Neuronal stem cell (in vitro differentiated cells): Measurements from ENCODE around the gene PACS2.

Experiments used
- DNase-seq: peaks from one replicate; pipeline ENCODE4 v3.0.0-alpha.2; 2013; ENCODE audit warnings: low spot score
- H2AFZ ChIP-seq: one replicate; pipeline ENCODE4 v1.6.1; 2013; ENCODE audit warnings: mild to moderate bottlenecking, low read length, inconsistent platforms
- H2AK5ac ChIP-seq: 2 replicates; pipeline ENCODE4 v1.6.1; 2013; ENCODE audit warnings: low read depth, mild to moderate bottlenecking, inconsistent platforms, low read length, moderate library complexity, mixed read lengths
- H2BK120ac ChIP-seq: 2 replicates; pipeline ENCODE4 v1.6.1; 2013; ENCODE audit warnings: low read depth, mild to moderate bottlenecking, inconsistent platforms, low read length, moderate library complexity, mixed read lengths
- H2BK12ac ChIP-seq: one replicate; pipeline ENCODE4 v1.6.1; 2013; ENCODE audit warnings: low read length, inconsistent platforms
- H2BK15ac ChIP-seq: 2 replicates; pipeline ENCODE4 v1.6.1; 2013; ENCODE audit warnings: mild to moderate bottlenecking, low read length, inconsistent platforms, mixed read lengths
- H2BK5ac ChIP-seq: one replicate; pipeline ENCODE4 v1.6.1; 2013; ENCODE audit warnings: inconsistent platforms, mild to moderate bottlenecking, low read length, moderate library complexity
- H3K14ac ChIP-seq: one replicate; pipeline ENCODE4 v1.6.1; 2013; ENCODE audit warnings: low read length, inconsistent platforms
- H3K18ac ChIP-seq: 2 replicates; pipeline ENCODE4 v1.6.1; 2013; ENCODE audit warnings: low read length, inconsistent platforms
- H3K23ac ChIP-seq: 2 replicates; pipeline ENCODE4 v1.6.1; 2013; ENCODE audit warnings: low read depth, mild to moderate bottlenecking, mixed read lengths, low read length, inconsistent platforms; ENCODE audit not compliant: poor library complexity
- H3K27ac ChIP-seq: replicated peaks from 3 replicates; pipeline ENCODE4 v1.5.1; 2013; ENCODE audit warnings: low read length, inconsistent platforms
- H3K27me3 ChIP-seq, 3 experiments: 2 replicates each; pipeline ENCODE4 v1.6.1; 2013; ENCODE audit warnings: low read length in 3 of 3, mild to moderate bottlenecking in 2 of 3, inconsistent platforms in 1 of 3, low read depth in 1 of 3, mixed read lengths in 1 of 3, moderate library complexity in 1 of 3; ENCODE audit not compliant: control insufficient read depth in 3 of 3, insufficient read depth in 3 of 3
- H3K36me3 ChIP-seq, 2 donors: replicated peaks in 1 of 2; 2 replicates each; pipeline ENCODE4 v1.6.1; 2013; ENCODE audit warnings: low read length in 2 of 2; ENCODE audit not compliant: control insufficient read depth in 2 of 2, insufficient read depth in 2 of 2
- H3K4ac ChIP-seq: 2 replicates; pipeline ENCODE4 v1.6.1; 2013; ENCODE audit warnings: inconsistent platforms, mild to moderate bottlenecking, low read length, moderate library complexity
- H3K4me1 ChIP-seq, 2 donors: 1 replicate in 1 of 2; 2 replicates in 1 of 2; pipeline ENCODE4 v1.6.1; 2013; ENCODE audit warnings: low read length in 2 of 2, low read depth in 1 of 2; ENCODE audit not compliant: control insufficient read depth in 2 of 2, insufficient read depth in 1 of 2
- H3K4me2 ChIP-seq: one replicate; pipeline ENCODE4 v1.6.1; 2013; ENCODE audit warnings: mild to moderate bottlenecking, low read length, inconsistent platforms; ENCODE audit not compliant: insufficient read depth, poor library complexity, severe bottlenecking
- H3K4me3 ChIP-seq, 2 donors: 2 replicates each; pipeline ENCODE4 v1.5.1; 2013; ENCODE audit warnings: low read length in 2 of 2, mild to moderate bottlenecking in 2 of 2, inconsistent platforms in 1 of 2, moderate library complexity in 1 of 2
- H3K79me1 ChIP-seq: one replicate; pipeline ENCODE4 v1.6.1; 2013; ENCODE audit warnings: low read depth, mild to moderate bottlenecking, inconsistent platforms, low read length, moderate library complexity
- H3K9ac ChIP-seq: one replicate; pipeline ENCODE4 v1.6.1; 2013; ENCODE audit warnings: mild to moderate bottlenecking, low read depth, low read length, inconsistent platforms; ENCODE audit not compliant: poor library complexity
- H3K9me3 ChIP-seq, 2 donors: replicated peaks in 1 of 2; 2 replicates each; pipeline versions ENCODE3 to v1.6.1; 2013; ENCODE audit warnings: low read length in 2 of 2, mild to moderate bottlenecking in 2 of 2, inconsistent platforms in 1 of 2, low read depth in 1 of 2, mixed read lengths in 1 of 2, moderate library complexity in 1 of 2; ENCODE audit not compliant: control insufficient read depth in 2 of 2, insufficient read depth in 1 of 2
- H4K8ac ChIP-seq: one replicate; pipeline ENCODE4 v1.6.1; 2013; ENCODE audit warnings: low read depth, mild to moderate bottlenecking, inconsistent platforms, low read length, moderate library complexity
- H4K91ac ChIP-seq: one replicate; pipeline ENCODE4 v1.6.1; 2013; ENCODE audit warnings: low read length, low read depth, mild to moderate bottlenecking, inconsistent platforms; ENCODE audit not compliant: poor library complexity
- whole genome bisulfite sequencing, 2 donors: extraction: QIAGEN DNeasy Blood & Tissue Kit; methylation state at CpG; one replicate each; pipeline ENCODE4 v1.1.7; 2013; ENCODE audit warnings: missing lambda C conversion rate in 2 of 2, mixed read lengths in 1 of 2; ENCODE audit not compliant: insufficient read length in 2 of 2, insufficient replicate concordance in 1 of 2; ENCODE audit errors: extremely low coverage in 2 of 2; 5-methylcytosine and 5-hydroxymethylcytosine counted together

The PACS2 gene

DNA sequence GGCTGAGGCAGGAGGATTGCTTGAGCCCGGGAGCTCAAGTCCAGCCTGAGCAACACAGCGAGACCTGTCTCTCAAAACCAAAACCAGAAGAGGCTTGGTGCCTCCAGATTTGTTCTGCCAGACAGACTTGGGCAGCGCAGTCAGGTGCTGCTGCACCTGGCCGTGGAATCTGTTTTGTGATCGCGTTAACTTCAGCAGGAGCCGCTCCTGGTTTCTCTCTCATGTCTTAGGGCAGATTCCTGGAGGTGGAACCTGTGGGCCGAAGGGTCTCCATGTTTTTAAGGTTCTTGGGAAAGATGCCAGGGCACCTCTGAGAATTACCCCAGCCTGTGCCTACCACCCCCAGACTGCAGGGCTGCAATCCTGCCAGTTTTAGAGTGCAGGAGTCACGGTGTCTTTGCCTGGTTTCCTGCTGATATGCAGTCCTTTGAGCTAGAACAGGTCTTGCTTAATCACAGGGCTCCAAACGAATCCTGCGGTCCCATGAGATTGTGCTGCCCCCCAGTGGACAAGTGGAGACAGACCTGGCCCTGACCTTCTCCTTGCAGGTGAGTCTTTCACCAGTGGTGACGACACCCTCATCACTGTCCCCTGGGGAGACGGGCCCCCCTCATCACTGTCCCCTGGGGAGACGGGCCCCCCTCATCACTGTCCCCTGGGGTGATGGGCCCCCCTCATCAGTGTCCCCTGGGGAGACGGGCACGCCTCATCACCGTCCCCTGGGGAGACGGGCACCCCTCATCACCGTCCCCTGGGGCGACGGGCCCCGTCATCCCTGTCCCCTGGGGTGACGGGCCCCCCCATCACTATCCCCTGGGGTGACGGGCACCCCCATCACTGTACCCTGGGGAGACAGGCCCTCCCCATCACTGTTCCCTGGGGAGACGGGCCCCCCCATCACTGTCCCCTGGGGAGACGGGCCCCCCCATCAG, 37.6 kb downstream of the PACS2 start:
- Histone ChIP-seq H3K27me3 (no peaks in the 10 kb centered on the region), H4K8ac (no peak overlapping the region), H2BK120ac (no peak overlapping the region)

DNA sequence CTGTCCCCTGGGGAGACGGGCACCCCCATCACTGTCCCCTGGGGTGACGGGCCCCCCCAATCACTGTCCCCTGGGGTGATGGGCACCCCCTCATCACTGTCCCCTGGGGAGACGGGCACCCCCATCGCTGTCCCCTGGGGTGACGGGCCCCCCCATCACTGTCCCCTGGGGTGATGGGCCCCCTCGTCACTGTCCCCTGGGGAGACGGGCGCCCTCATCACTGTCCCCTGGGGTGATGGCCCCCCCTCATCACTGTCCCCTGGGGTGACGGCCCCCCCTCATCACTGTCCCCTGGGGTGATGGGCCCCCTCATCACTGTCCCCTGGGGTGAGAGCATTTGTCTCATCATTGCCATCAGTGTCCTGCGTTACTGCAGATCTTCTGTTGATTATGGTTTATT, 38.6 kb downstream of the PACS2 start:
- Histone ChIP-seq H2AFZ (no peak overlapping the region), H3K18ac (no peak overlapping the region), H2BK12ac (no peak overlapping the region), H3K9ac (peak overlapping the region; percentile 44), H3K36me3 (peaks cover 0 to 8% of the 10 kb centered on the region in 2 donors), H4K8ac (no peak overlapping the region), H3K14ac (peak overlapping the region; percentile 21), H3K4ac (no peak overlapping the region), H3K9me3 (no peaks in the 10 kb centered on the region), H3K27me3 (no peaks in the 10 kb centered on the region), H3K4me3 (no peak overlapping the region), H2BK5ac (no peak overlapping the region), H2BK15ac (no peak overlapping the region), H4K91ac (no peak overlapping the region), H3K4me1 (peaks cover 0 to 12% of the 10 kb centered on the region in 2 donors), H2BK120ac (no peak overlapping the region), H3K79me1 (peaks cover 4% of the 10 kb centered on the region), H3K23ac (peak overlapping the region; percentile 31), H3K4me2 (no peak overlapping the region), H3K27ac (no peak overlapping the region), H2AK5ac (peak overlapping the region; percentile 81)
- no peak for DNase-seq
- WGBS, 2 donors = no CpG with 5 or more reads among the region's 10 CpGs

More for the DNA sequence above, 37.6 kb downstream of the PACS2 start:
- peak overlapping the region; percentile 56 for H2AK5ac ChIP-seq
- H3K9me3 ChIP-seq = no peaks in the 10 kb centered on the region
- peak overlapping the region; percentile 43 for H3K23ac ChIP-seq
- peaks cover 0 to 12% of the 10 kb centered on the region in 2 donors for H3K4me1 ChIP-seq
- DNase-seq = peak; percentile 80
- peaks cover 4% of the 10 kb centered on the region for H3K79me1 ChIP-seq
- no CpG with 5 or more reads among the region's 26 CpGs for WGBS, 2 donors
- no peak overlapping the region for H3K9ac ChIP-seq
- H3K4ac ChIP-seq = no peak overlapping the region
- H2BK12ac ChIP-seq = no peak overlapping the region
- peak overlapping the region; percentile 80 for H3K18ac ChIP-seq
- H3K14ac ChIP-seq = peak overlapping the region; percentile 31
- H2BK5ac ChIP-seq = no peak overlapping the region
- H3K4me2 ChIP-seq = no peak overlapping the region
- no peak overlapping the region for H2AFZ ChIP-seq
- peak overlapping the region; percentile 78 for H2BK15ac ChIP-seq
- H3K27ac ChIP-seq = no peak overlapping the region
- H3K4me3 ChIP-seq = no peak overlapping the region
- H4K91ac ChIP-seq = no peak overlapping the region
- H3K36me3 ChIP-seq = peaks cover 0 to 3% of the 10 kb centered on the region in 2 donors

DNA sequence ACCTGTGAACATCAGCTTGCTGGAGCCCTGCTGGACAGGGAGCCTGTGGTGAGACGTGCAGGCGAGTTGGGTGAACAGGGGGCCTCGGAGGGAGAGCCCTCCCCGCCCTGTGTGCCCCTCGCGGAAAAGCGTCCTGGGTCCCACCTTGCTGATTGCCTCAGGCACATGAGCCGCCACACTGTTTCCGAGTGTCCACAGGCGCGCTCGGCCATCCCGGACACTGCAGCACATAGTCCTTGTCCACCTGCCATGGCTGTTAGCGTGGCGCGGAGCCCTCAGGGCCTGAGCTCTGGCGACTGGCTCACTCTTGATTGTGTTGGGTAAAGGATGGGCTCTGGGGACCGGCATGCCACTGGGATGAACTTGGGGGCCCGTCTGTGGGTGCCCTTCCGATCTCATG, 40.0 kb downstream of the PACS2 start:
- no CpG with 5 or more reads among the region's 20 CpGs for WGBS, 2 donors
- Histone ChIP-seq H3K4me2 (no peak overlapping the region), H3K14ac (peak overlapping the region; percentile 56)

GRCh38 chr14:105355049-105355575, 40.6 kb downstream of the PACS2 start:
- Histone ChIP-seq H3K9ac (no peak overlapping the region), H3K14ac (peak overlapping the region; percentile 56), H4K8ac (no peak overlapping the region), H2BK12ac (no peak overlapping the region), H3K79me1 (no peaks in the 10 kb centered on the region), H3K9me3 (no peaks in the 10 kb centered on the region), H3K18ac (no peak overlapping the region), H3K4me3 (no peak overlapping the region), H3K4me1 (peaks cover 0 to 12% of the 10 kb centered on the region in 2 donors), H2BK5ac (no peak overlapping the region), H2BK120ac (no peak overlapping the region), H3K23ac (peak overlapping the region; percentile 85), H3K27me3 (no peaks in the 10 kb centered on the region), H3K4ac (no peak overlapping the region), H3K27ac (no peak overlapping the region), H3K4me2 (no peak overlapping the region), H3K36me3 (peaks cover 0 to 21% of the 10 kb centered on the region in 2 donors), H4K91ac (no peak overlapping the region), H2AK5ac (no peak overlapping the region), H2BK15ac (no peak overlapping the region), H2AFZ (no peak overlapping the region)
- WGBS, 2 donors = no CpG with 5 or more reads among the region's 27 CpGs
- DNase-seq = no peak

More for the DNA sequence above, 40.0 kb downstream of the PACS2 start:
- Histone ChIP-seq H3K79me1 (no peaks in the 10 kb centered on the region), H2BK12ac (peak overlapping the region; percentile 41), H2AFZ (no peak overlapping the region), H3K4me3 (no peak overlapping the region), H2BK15ac (no peak overlapping the region), H3K18ac (no peak overlapping the region), H3K9ac (no peak overlapping the region), H3K4ac (no peak overlapping the region), H3K27ac (no peak overlapping the region), H4K8ac (peak overlapping the region; percentile 17), H2BK5ac (no peak overlapping the region), H3K9me3 (no peaks in the 10 kb centered on the region), H2AK5ac (peak overlapping the region; percentile 81), H3K27me3 (no peaks in the 10 kb centered on the region), H2BK120ac (peak overlapping the region; percentile 61), H4K91ac (no peak overlapping the region), H3K4me1 (peaks cover 0 to 12% of the 10 kb centered on the region in 2 donors), H3K23ac (peak overlapping the region; percentile 85), H3K36me3 (peaks cover 0 to 17% of the 10 kb centered on the region in 2 donors)
- DNase-seq = no peak
